ENCODE results near the gene SYNE3.

The SYNE3 gene

DNA sequence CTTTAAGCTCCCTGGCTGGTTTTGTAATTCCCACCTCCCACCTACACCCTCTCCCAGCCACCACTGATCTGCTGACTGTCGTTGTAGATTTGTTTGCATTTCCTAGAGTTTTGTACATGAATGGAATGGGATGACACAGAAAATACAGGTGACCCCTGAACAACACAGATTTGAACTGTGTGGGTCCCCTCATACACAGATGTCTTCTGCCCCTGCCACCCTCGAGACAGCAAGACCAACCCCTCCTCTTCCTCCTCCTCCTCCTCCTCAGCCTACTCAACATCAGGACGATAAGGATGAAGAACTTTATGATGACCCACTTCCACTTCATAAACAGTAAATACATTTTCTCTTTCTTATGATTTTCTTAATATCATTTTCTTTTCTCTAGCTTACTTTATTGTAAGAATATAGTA is 28.8 kb downstream of the SYNE3 start:
- no peak for DNase-seq

DNA sequence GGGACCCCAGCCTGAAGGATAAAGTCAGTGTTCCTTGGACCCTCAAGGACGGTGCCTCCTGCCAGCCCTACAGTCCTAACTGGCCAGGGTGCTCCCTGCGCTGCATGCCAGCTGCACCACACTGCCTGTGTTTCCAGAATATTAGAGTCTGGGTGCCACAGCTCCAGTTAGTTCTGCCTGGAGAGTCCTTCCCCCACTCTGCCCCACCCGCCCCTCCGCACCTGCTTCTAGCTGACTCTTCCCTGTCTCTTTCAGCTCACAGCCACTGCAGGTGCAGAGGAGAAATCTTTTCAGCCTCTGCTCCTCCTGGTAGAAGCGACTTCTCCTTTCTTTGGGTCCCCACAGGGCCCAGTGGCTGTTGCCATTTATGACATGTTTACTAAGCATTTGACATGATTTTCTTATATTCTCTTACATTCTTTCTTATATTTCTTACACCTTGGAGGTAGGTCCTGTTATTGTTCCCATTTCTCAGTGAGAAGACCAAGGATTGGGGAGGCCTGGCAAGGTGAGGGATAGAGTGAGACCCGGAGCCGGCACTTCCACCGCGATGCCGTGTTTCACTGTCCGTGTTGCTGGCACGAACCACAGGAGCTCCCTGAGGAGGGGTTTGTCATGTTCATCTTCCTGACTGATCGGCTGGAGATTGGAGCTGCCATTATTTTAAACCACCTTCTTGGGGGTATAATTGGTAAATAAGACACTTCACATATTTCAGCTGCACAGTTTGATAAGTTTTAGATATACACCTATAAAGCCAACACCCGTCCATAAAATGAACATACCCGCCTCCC is 29.4 kb downstream of the SYNE3 start:
- DNase-seq = no peak

DNA sequence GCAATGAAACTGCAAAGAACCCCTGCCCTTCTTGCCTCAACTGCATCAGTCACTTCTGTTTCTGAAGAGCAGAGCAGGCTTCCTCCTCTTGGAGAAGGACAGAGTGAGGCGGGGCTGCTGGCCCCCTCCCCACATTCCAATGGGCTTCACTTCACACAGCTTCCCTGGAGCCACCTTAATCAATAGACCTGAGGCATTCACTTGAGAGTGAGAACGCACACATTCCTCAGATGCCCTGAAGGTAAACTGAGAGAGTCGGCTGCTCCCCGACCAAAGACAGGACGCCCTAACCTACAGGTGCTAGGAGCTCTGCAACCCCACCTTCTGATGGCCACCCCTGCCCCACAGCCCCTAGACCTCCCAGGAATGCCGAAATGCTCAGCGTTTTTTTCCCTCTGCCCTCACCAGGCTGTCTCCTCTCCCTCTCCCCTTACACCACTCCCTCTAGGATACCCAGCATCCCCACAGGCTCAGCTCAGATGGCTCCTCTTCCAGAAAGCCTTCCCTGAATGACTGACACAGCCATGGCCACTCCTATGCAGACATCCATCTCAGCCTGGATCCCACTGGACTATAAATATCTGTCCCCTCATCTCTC is 31.1 kb downstream of the SYNE3 start:
- DNase-seq = no peak

DNA sequence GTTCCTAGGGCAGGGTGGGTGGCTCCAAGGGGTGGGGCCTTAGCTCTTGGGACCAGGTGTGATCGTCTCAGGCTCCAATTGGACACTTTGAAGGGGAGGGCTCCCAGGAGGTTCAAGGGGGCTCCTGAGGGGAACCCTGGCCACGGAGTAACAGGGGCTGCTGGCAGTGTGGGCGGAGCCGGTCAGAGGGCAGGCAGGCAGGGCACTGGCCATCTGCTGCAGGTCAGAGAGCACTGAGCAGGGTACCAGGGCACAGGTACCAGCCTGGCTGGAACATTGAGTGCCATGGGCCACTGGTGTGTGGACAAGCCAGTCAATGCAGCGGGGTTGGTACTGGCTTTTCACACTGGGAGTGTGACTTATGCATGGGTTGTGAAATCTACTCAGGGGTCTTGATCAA is 32.2 kb downstream of the SYNE3 start:
- no peak for DNase-seq

DNA sequence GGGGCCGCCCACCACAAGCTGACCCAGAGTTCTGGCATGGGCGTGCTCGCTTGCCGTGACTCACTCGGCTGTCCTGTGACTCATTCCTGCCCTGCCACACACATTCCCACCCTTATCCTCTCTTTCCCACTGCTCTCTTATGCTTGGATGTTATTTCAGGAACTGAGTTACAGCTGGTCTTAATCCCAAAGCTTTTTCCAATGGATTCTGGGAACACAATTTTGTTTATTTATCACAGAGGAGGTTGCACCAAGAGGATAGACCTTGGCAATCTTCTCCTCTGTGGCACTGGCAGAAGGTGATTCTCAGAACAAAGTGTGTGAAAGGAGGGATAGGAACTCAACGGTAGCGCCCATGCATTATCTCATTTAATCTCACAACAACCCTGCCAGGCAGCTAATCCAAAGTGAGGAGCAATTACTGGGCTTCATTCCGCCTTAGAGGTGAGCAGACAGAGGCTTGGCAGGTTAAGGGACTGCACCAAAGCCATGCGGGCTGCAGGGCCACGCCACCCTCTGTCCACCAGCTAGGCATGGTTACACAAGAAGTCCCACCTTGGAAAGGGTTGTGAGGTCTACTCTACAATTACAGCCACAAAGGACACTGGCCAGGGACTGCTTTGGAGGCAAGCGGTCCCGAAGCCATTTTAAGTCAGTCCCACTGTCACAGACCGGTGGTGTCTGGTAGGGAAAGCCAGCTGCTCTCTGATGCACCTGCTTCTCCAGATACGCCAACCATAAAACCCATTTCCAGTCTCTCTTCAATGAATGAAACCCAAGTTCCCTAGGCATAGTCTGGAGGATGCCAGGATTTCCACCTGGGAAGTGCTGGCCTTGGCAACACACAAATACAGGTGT is 32.9 kb downstream of the SYNE3 start:
- DNase-seq = no peak

DNA sequence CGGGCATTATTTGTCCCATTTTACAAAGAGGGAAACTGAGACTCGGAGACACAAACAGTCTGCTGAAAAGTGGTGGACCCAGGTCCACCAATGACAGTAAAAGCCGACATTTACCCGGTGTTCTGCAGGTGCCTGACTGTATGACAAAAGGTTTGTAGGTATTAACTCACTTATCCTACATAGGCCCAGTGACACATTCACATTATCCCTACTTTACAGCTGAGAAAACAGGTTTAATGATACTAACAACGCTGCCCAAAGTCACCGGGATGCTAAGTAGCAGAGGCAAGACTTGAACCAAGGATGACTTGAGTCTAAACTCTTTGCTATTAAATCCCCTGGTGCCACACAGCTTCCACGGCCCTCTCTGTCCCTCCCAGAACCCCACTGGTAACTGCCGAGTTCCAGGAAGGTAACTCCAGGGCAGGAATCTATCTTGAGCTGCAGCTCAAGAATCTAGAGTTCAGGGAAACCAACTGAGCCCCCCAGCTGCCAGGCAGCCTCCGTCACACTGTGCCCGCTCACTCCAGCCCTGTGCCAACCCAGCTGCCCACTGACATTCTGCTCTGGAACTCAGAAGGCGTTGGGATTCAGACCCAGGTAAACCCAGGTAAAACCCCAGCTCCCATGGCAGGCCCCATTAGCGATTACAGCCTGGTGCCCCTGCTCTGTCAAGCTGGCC is 33.7 kb downstream of the SYNE3 start:
- no peak for DNase-seq

DNA sequence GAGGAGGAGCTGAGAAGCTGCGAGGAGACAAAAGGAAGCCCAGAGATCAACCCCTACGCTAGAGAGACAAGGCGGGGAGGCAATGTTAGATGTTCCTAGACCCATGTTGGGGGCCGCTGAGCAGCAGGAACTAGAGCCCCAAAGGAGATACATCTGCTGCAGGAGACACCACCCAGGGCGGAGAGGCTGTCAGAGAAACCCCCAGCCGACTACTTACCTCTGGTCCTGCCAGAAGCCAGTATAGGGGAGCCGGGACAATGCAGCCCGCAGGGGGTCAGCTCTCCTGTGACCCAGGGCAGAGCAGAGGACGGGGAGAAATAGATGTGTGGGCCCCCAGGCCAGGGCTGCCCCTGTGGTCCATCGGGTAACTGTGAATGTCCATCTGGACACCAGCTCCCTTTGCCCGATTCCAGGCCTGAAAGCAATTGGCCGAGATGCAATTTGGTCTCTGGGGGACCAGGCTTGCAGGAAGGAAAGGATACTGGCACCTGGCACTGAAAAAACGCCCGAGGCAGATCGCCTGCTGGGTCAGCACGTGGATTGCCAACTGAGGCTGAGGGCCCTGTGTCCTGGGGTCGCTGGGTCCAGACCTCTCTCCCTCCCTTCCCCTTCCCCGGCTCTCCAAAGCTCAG is 34.9 kb downstream of the SYNE3 start:
- DNase-seq = no peak

DNA sequence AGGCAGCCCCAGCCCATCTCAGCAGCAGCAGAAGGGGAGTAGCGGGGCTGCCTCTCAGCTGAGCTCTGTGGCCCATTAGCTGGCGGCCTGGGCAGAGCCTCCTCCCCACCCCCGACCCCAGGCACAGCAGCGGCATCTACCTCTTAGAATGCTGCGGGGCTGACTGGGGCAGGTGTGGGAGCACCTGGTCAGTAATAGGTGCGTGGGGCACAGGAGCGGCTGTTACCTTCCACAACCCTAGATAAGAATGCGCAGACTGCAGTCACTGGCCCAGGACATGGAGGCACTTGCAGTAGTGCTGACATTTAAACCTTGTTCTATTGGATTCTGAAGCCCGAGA is 35.6 kb downstream of the SYNE3 start:
- no peak for DNase-seq

DNA sequence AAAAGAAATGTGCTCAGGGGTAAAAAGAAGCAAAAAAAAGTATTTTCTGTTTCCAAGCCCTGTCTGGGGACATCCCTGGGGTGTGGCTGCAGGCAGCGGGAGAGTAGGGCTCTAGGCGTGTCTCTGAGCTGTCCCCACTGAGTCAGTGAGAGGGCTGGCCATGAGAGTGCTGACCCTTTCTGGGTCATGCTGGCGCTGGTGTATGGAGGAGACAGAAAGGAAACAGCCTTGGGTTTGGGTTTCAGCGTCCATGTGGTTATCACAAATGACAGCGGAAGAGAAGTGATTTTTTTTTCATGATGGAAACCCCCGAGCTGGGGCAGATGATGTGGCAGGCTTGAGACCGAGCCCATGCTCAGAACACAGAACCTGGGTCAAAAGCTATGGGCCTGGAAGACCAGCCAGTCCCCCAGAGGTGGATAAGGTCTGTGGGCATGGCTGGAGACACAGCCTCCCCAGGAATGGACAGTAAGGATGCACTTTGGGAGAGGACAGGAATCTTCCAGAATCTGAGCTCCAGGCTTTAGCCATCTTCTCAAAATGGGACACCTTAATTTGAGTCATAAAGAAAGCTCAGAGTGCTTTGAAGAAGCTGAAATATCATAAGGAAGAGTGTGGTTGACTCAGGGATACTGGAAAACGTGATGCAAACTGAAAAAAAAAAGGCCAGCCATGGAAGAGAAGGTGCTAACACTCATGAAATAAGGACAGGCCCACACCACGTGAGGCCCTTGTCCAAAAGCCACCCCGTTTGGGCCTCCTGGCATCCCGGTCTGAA is 36.2 kb downstream of the SYNE3 start:
- DNase-seq = no peak

DNA sequence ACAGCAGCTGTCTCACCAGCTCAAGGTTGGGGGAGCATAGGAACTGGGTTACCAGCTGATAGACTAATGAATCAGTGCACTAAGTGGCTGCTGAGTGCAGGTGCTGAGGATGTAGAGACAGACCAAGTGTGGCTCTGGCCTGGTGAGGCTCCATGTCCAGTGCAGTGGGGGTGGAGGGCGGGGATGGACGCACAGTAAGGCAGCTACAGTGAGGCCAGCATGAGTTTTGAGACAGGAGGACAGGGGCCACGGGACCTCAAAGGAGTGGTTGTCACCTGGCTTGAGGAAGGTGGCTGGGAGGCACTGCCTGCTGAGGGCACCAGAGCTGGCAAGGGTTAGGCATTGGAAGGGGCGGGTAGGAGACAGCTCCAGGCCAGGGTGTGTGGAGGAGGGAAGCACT is 37.0 kb downstream of the SYNE3 start:
- DNase-seq = no peak

DNA sequence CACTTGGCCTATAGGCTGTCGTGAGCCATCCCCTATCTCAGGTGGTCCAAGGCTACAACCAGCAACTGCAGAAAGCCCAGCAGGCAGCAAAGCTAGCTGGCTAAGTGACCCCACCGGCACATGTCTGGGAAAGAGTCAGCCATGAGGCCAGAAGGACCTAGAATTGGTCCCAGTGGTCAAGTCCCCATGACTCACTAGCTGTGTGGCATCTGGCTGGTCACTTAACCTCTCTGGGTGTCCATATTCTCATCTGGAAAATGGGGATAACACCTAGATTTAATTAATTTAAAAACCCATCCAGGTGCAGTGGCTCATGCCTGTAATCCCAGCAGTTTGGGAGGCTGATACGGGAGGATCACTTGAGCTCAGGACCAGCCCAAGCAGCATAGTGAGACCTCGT is 37.6 kb downstream of the SYNE3 start:
- no peak for DNase-seq

DNA sequence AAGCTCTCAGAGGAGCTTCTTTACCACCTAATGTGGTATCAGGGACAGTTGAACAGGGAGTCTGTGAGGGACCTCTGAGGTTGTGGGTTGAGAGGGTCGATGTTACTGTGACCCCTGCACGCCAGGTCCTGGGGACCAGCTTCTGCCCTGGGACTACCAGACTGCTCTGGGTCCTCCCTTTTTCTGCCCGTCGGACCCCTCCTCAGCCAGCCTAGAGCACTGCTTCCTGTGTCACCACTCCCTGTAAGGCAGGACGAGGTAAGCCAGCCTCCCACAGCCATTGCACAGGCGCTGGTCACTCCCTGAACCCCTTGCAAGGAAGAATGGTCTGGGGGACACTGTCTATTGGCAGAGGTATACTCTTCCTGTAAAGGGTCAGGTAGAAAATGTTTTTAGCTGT is 38.1 kb downstream of the SYNE3 start:
- no peak for DNase-seq

DNA sequence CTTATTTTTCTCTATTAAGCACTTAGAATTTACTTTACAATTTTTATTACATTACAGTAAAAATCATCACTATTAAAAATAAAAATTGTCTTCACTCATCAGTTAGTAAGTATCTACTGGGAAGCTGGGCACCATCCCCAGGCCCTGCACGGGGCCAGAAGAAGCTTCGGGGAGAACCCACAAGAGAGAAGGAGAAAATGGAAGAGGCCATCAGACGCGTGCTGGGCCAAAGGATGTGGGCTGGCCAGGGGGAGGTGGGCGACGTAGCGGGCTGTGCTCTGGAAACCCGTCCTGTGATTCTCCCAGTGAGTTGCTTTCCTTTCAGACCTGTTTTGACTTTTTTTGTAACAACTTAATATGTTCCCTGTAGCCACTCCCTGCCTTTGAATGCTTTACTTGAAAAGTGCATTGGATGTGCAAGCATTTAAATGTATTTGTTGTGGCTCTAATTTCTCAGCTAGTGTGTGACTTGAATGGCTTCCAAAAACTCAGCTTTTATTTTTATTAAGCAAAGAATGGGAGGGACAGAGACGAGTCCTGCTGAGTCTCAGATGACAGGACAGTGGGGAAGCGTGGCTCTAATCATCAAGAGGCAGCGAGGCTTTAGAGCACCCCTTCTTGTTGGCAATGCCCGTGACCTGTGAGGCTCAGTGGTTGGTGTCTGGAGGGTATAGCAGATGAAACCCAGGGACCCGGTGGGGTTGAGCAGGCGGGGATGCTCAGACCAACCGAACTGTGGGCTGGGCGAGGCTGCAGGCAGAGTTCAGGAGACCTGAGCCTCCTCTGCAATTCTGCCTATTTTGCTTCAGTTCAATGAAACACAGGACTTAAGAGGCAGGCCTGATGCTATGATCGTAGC is 38.8 kb downstream of the SYNE3 start:
- DNase-seq = no peak

DNA sequence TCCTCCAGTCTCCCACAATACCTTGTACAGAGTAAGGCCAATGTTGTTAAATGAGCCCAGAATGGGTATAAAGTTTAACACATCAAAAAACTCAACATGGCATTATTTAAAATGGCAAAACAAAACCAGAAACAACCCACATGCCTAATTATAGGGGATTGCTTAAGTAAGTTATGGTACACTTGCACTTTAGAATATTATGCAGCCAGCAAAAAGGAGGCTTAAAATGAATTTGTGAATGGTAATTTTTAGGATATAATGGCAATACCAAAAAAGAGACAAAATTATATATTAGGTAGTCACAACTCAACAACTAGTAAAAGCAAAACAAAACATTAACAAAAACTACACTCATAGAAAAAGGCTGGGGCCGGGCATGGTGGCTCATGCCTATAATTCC is 39.7 kb downstream of the SYNE3 start:
- DNase-seq = no peak

DNA sequence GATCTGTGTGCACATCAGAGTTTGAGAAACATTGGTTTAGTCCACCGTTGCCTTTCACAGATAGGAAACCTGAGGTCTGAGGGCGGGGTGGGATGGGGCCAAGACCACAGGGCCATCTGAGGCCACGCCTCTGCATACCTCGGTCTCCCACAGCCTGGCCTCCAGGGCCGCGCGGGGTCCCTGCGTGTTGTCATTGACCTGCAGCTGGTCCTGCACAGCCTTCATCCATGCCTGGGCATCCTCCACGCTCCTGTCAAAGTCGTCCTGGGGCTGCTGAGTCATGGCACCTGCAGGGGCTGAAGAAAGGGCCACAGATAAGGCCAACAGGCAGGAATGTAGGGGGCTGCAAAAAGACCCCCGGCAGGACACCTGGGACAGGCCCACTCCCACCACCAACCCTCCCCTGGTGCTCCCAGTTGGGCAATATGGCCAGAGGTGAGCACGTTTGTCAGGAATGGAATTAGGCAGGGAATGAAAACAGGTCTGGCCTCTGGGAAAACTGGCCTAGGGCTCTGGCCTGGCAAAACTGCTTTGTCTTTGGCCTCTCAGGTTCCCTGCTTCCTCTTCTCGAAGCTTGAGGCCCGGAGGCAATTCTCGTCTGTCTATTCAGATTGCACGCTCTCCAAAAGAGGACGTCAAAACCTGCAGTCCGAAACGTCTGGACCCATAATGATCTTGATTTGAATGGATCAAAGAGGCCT is 40.8 kb downstream of the SYNE3 start:
- no peak for DNase-seq

DNA sequence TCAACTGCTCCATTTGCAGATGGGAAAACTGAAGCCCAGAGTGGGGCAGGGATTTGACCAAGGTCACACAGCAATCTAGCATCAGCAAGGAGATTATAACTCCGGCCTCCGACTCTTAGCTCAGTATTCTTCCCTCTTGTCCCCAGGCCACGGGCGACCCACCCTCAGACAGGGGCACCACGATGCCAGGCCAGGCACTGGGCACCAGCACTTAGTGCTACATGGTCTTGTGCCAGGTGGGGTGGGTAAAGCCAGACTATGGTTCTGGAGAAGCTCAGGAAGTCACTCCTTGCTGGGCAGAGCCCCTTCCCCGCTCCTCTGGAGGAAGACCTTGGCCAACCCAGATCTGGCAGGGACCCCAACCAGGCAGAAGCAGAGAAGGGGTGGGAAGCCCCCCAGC is 41.5 kb downstream of the SYNE3 start:
- no peak for DNase-seq

DNA sequence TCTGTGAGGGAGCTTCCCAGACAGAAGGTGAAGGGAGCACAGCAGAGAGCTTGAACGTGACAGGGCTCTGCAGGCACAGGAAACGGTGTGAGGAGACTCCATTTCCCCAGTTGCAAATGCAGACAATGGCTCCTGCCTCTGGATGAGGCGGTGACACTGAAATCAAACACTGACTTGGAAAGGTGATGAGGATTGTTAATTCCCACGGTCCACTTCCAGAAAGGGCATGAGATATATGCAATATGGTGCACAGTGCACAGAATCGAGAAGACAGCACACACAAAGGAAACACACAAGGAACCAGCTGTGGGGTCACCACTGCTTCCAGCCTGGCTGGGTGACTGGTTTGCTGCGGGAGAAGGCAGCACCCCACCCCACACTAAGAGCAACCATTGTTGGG is 42.0 kb downstream of the SYNE3 start:
- DNase-seq = no peak

DNA sequence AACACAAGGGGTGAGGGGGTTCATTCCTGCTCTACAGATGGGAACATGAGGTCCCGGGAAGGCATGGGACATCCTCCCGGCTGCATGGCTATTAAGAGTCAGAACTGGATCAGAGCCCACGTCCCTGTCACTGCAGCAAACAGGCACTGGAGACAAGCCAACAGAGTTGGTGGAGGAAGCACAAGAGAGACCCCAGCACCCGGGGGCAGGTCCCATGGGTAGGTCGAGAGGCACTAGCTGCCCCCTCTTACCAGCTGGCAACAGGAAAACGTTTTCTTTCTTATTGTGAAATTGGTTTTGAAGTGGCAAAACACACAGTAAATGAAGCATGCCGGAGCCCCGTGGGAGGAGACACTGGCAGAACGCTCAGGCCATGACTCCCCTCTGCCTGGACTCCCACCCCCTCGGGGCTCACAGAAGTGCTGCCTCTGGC is 43.6 kb downstream of the SYNE3 start:
- DNase-seq = no peak

DNA sequence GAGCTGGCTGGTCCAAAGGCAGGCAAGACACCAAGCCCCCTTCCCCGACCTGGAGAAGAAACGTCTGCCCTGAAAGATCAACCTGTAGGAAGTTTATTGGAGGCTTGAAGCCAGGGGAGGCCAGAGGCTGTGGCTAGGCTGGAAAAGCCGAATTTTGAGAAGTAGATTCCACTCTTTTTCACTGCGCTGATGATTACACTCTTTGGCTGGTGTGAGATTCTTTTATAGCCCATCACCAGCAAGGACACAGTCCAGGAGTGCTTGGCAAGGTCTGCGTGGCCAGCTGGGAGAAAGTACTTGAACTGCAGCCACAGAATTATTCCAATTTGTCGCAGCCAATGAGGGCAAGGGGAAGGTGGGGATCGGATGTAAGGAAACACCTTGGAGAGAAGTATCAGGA is 45.0 kb downstream of the SYNE3 start:
- DNase-seq = no peak

DNA sequence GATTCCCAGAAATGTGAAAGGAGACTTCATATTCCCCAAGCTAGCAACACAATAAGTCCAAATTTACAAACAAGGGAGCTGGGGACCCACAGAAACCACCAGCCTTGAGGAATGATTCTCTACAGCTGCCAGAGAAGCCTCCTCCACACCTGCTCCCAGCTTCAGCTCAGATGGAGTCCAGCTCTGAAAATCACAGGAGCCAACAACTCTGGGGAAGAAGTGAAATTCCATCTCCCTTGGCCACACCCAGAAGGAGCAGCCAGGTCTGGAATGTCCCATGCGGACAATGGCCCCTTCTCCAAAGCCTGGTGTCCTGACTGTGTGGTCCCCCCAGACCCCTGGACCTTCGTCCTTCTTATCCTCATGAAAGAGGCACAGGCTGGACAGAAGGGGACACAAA is 45.4 kb downstream of the SYNE3 start:
- no peak for DNase-seq

DNA sequence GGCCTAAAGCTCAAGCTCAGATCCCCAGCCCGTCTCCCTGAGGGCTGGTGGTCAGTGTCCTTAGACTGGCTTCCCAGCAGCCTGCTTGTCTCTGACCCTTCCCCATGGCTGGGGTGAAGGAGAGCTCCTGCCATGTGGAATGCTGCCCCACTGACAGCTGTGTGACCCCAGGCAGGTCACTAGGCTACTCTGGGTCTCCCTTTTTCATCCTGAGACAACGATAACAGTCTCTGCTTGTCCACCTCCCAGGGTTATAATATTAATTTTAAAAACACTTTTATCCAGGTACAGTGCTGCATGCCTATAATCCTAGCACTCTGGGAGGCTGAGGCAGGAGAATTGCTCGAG is 47.3 kb downstream of the SYNE3 start:
- no peak for DNase-seq
